Endothelial cell of umbilical vein (primary cell): ENCODE data around the gene LRRC41.

Experiments used
- POLR2A ChIP-seq: IDR thresholded peaks from 2 replicates; pipeline ENCODE4 v1.6.1; 2012; ENCODE audit warnings: low read depth, mild to moderate bottlenecking, control low read depth, low read length
- POLR2AphosphoS5 ChIP-seq: IDR thresholded peaks from 2 replicates; pipeline ENCODE4 v1.6.1; 2012; ENCODE audit warnings: low read depth, mild to moderate bottlenecking, control low read depth, low read length, moderate library complexity; ENCODE audit not compliant: insufficient read depth
- TF ChIP-seq, protein P1 (sequence below), 2 donors: IDR thresholded peaks; 1 replicate in 1 of 2; 2 replicates in 1 of 2; pipeline ENCODE4 v1.5.1; 2011; ENCODE audit warnings: low read length in 2 of 2, mild to moderate bottlenecking in 2 of 2, moderate library complexity in 2 of 2, control low read depth in 1 of 2, inconsistent platforms in 1 of 2, low read depth in 1 of 2; ENCODE audit not compliant: insufficient read depth in 1 of 2; ENCODE audit errors: extremely low read depth in 1 of 2

DNA sequence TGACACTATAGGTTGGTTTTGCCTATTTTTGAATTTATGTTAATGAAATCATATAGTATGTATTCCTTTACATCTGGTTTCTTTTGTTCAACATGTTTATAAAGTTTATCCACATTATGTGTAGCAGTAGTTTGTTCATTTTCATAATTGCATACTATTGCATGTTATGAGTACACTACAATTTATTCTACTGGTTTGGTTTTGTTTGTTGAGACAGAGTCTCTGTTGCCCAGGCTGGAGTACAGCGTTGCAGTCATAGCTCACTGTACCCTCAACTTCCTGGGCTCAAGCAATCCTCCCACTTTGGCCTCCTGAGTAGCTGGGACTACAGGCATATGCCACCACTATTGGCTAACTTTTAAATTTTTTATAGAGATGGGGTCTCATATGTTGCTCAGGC lies 34.8 kb downstream of the LRRC41 start:
- TF ChIP-seq POLR2AphosphoS5 (no peak), POLR2A (no peak)
- TF ChIP-seq, protein P1, sequence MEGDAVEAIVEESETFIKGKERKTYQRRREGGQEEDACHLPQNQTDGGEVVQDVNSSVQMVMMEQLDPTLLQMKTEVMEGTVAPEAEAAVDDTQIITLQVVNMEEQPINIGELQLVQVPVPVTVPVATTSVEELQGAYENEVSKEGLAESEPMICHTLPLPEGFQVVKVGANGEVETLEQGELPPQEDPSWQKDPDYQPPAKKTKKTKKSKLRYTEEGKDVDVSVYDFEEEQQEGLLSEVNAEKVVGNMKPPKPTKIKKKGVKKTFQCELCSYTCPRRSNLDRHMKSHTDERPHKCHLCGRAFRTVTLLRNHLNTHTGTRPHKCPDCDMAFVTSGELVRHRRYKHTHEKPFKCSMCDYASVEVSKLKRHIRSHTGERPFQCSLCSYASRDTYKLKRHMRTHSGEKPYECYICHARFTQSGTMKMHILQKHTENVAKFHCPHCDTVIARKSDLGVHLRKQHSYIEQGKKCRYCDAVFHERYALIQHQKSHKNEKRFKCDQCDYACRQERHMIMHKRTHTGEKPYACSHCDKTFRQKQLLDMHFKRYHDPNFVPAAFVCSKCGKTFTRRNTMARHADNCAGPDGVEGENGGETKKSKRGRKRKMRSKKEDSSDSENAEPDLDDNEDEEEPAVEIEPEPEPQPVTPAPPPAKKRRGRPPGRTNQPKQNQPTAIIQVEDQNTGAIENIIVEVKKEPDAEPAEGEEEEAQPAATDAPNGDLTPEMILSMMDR (IDR thresholded peaks at IDR 0.05; ENCODE audit: extremely low read depth in 1 of 2, insufficient read depth in 1 of 2, low read depth in 1 of 2, low read length in 2 of 2), result no peak
